Pancreas (tissue), 10 donors: ENCODE measurements around the gene MAGI1. TPM values are rescaled to one million over a fixed set of nuclear protein-coding genes. Genes with fewer than 3 reads are reported as not detected.
A peak's percentile ranks its signal among the peaks of the same experiment; 100 is the strongest.

Experiments
- ATAC-seq, 4 donors: fragments of 200-7000 bp; cut with Tn5 transposase; one replicate each; pipeline versions ENCODE4 v1.8.0 to v1.9.1; 2020; ENCODE audit warnings: mild to moderate bottlenecking in 4 of 4, moderate library complexity in 4 of 4
- DNase-seq, 6 donors: peaks; one replicate each; pipeline ENCODE4 v3.0.0-alpha.2; 2020
- FAIRE-seq: peaks from 2 replicates; lab custom pipeline; 2012; peaks lifted over from hg19 to GRCh38; lab: Jason Lieb, UNC
- H3K27ac ChIP-seq, 4 donors: fragments of 200-600 bp; sonication (generic); 1 replicate in 3 of 4; 2 replicates in 1 of 4; pipeline versions ENCODE4 v1.5.0 to v1.8.0; 2020
- H3K27me3 ChIP-seq, 4 donors: fragments of 200-600 bp; one replicate each; pipeline ENCODE4 v1.8.0; 2021
- H3K36me3 ChIP-seq, 3 donors: fragments of 200-600 bp; sonication (generic) in 1 of 3; one replicate each; pipeline versions ENCODE4 v1.5.0 to v1.8.0; 2020 to 2021
- H3K4me1 ChIP-seq, 3 donors: fragments of 200-600 bp; one replicate each; pipeline ENCODE4 v1.8.0; 2021
- H3K4me3 ChIP-seq, 4 donors: fragments of 200-600 bp; sonication (generic) in 2 of 4; one replicate each; pipeline versions ENCODE4 v1.5.0 to v1.8.0; 2020 to 2021
- H3K9me3 ChIP-seq, 4 donors: fragments of 200-600 bp; one replicate each; pipeline ENCODE4 v1.8.0; 2021
- WGBS, 2 donors: extraction: QIAGEN DNeasy Blood & Tissue Kit; methylation state at CpG; one replicate each; pipeline ENCODE4 v1.1.7; 2013; 5-methylcytosine and 5-hydroxymethylcytosine counted together
- intact Hi-C, 3 donors: fragments of 100-400 bp; cut with DNase I; formaldehyde crosslinking; loops; one replicate each; pipeline versions ENCODE4 v1.11.1 to v1.14.2; 2022
- polyA plus RNA-seq, 2 donors: library from polyadenylated mRNA; stranded (reverse); fragments of 200-250 nt; gene quantifications; one replicate each; pipeline ENCODE4 v1.2.3, GENCODE V29; 2013
- total RNA-seq, 6 donors: library from RNA; stranded (reverse); fragmentation: NEBNext Ultra II Directional in 4 of 6; extraction: Animal tissue kit (Norgen Biotek cat#: 25700) in 4 of 6; gene quantifications; one replicate each; pipeline versions ENCODE4 v1.2.1 to v1.2.4, GENCODE V29; 2021 to 2023
- TF ChIP-seq, protein P1 (sequence below), 4 donors: fragments of 200-600 bp; sonication (generic) in 3 of 4; IDR thresholded peaks; one replicate each; pipeline versions ENCODE4 v1.5.0 to v1.8.0; 2021; ENCODE audit warnings: antibody characterized with exemption in 4 of 4
- donor health status: healthy with polysubstance abuse.
- donor health status: DM: no; HTN: no; CAD: no; lungs with moderate emphysema.
- donor health status: DM: no; HTN: no; CAD: no.
- donor health status: control.
- donor health status: control.
- donor health status: Bipolar disorder and iron deficiency.
- donor health status: DM: yes; HTN: yes; CAD: no.
- donor health status: DM: no; HTN: no; CAD: no.
- donor health status: DM: no; HTN: no; CAD: no.
- donor health status: DM: yes; HTN: yes; CAD: no.

Gene MAGI1
- total and polyA plus RNA-seq, 8 donors = 19.7 to 45.1 (median 28.0) TPM

DNA sequence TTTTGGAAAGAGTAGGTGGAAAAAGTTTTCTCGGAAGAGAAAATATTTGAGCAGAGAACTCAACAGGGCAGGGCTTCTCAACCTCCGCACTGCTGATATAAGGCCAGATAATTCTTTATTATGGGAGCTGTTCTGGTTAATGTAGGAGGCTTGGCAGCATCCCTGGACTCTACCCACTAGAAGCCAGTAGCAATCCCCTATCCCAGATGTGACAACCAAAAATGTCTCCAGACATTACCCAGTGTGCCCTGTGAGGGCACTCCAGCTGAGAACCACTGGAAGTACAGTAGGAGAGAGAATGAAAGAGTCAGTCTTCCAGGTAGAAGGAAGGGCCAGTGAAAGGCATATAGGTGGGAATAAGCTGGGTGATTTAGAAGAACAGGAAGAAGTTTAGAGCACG lies 703.1 kb downstream of the MAGI1 start:
- ATAC-seq (no peak), FAIRE-seq (no peak), DNase-seq (no peak)
- Histone ChIP-seq H3K27me3 (no peaks in the 10 kb centered on the region), H3K9me3 (no peaks in the 10 kb centered on the region), H3K27ac (no peak overlapping the region), H3K4me1 (no peaks in the 10 kb centered on the region), H3K36me3 (no peaks in the 10 kb centered on the region), H3K4me3 (no peak overlapping the region)
- TF ChIP-seq, protein P1, sequence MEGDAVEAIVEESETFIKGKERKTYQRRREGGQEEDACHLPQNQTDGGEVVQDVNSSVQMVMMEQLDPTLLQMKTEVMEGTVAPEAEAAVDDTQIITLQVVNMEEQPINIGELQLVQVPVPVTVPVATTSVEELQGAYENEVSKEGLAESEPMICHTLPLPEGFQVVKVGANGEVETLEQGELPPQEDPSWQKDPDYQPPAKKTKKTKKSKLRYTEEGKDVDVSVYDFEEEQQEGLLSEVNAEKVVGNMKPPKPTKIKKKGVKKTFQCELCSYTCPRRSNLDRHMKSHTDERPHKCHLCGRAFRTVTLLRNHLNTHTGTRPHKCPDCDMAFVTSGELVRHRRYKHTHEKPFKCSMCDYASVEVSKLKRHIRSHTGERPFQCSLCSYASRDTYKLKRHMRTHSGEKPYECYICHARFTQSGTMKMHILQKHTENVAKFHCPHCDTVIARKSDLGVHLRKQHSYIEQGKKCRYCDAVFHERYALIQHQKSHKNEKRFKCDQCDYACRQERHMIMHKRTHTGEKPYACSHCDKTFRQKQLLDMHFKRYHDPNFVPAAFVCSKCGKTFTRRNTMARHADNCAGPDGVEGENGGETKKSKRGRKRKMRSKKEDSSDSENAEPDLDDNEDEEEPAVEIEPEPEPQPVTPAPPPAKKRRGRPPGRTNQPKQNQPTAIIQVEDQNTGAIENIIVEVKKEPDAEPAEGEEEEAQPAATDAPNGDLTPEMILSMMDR (IDR thresholded peaks at IDR 0.05) = no peak
- 94% methylated on average over 3 of the region's 3 CpGs for WGBS, 2 donors
- intact Hi-C loops = no loop called here

GRCh38 chr3:65334045-65334665 lies 704.6 kb downstream of the MAGI1 start:
- DNase-seq (no peak), FAIRE-seq (no peak), ATAC-seq (peak in 3 of 4 donors; percentile 34 to 68 (median 44))
- Histone ChIP-seq H3K27ac (no peak overlapping the region), H3K4me3 (no peak overlapping the region), H3K4me1 (no peaks in the 10 kb centered on the region), H3K9me3 (no peaks in the 10 kb centered on the region), H3K36me3 (no peaks in the 10 kb centered on the region), H3K27me3 (no peaks in the 10 kb centered on the region)
- intact Hi-C loops = no loop called here
- TF ChIP-seq, protein P1 (IDR thresholded peaks at IDR 0.05) = no peak
- 5 to 10% methylated on average over 1 of the region's 1 CpG for WGBS, 2 donors

DNA sequence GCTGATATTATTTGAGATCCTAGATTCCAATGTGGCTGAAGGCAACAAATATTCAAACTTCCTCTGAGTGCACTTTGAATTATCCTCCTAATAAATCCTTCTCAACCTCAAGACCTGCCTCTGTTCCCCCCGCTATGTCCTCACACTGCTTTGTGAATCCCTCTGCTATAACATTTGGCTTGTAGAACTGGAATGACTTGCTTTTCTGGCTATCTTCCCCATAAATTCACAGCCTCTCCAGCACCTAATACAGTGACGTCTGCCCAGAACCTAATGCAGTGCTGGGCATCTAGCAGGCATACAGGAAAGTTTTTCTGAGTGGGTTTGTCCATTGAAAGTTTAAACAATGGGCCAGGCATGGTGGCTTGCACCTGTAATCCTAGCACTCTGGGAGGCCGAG lies 707.0 kb downstream of the MAGI1 start:
- Histone ChIP-seq H3K4me3 (no peak overlapping the region), H3K36me3 (no peaks in the 10 kb centered on the region), H3K9me3 (no peaks in the 10 kb centered on the region), H3K27ac (no peak overlapping the region), H3K27me3 (no peaks in the 10 kb centered on the region), H3K4me1 (no peaks in the 10 kb centered on the region)
- ATAC-seq (no peak), DNase-seq (no peak), FAIRE-seq (no peak)
- intact Hi-C loops = no loop called here
- WGBS, 2 donors = 75 to 91% methylated on average over 3 of the region's 3 CpGs
- TF ChIP-seq, protein P1 (IDR thresholded peaks at IDR 0.05) = no peak

DNA sequence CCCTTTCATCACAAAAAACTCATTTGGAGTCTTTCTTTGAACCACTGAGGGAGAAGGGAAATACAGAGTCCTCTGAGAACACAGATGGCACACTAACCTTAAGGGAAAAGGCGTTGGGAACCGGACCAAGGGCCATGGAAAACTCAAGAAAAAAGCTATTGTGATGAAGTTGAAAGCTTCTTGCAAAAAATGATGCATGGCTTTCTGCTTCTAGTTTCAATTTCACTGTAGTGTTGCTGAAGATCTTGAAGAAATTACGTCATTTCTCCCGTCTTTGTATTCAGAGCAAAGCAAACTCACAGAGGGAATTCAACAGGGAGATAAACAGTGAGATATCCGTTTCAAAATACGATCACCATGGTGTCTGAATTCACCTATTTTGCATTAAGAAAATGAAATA lies 708.6 kb downstream of the MAGI1 start:
- DNase-seq = no peak
- intact Hi-C loops = no loop called here
- no peak for FAIRE-seq
- no peaks in the 10 kb centered on the region for H3K27me3 ChIP-seq
- no peak for ATAC-seq
- no peaks in the 10 kb centered on the region for H3K36me3 ChIP-seq
- H3K4me3 ChIP-seq = no peak overlapping the region
- no peaks in the 10 kb centered on the region for H3K4me1 ChIP-seq
- WGBS, 2 donors = 84% methylated on average over 6 of the region's 6 CpGs
- TF ChIP-seq, protein P1 (IDR thresholded peaks at IDR 0.05) = no peak
- H3K9me3 ChIP-seq = no peaks in the 10 kb centered on the region
- H3K27ac ChIP-seq = no peak overlapping the region

DNA sequence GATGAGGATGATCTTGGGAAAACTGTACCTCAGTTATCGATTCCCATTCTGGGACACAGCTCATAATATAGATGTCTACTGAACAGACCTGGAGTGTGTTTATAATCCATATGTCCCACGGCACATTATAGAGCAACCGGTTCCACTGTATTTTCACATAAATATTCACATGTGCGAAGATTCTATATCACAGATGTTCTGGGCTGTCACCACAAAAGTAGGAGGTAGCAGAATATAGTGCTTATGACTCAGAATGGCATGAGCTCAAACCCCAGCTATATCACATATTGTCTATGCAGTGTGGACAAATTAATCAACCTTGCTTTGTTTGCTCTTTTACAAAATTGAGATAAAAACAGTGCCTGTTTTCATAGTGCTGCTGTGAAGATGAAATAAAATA lies 710.6 kb downstream of the MAGI1 start:
- WGBS, 2 donors = 88 to 96% methylated on average over 4 of the region's 4 CpGs
- Histone ChIP-seq H3K27me3 (no peaks in the 10 kb centered on the region), H3K36me3 (no peaks in the 10 kb centered on the region), H3K4me1 (no peaks in the 10 kb centered on the region), H3K27ac (no peak overlapping the region), H3K4me3 (no peak overlapping the region), H3K9me3 (no peaks in the 10 kb centered on the region)
- TF ChIP-seq, protein P1 (IDR thresholded peaks at IDR 0.05) = no peak
- ATAC-seq = no peak
- intact Hi-C loops = no loop called here
- no peak for DNase-seq
- FAIRE-seq = no peak
